ENCODE results near the gene UACA. TPM values are rescaled to one million over a fixed set of nuclear protein-coding genes. Genes with fewer than 3 reads are reported as not detected.

Gene UACA
- total and polyA plus RNA-seq, 7 experiments from 2014 or later, result 0.14 to 2.1 (median 0.42) TPM; not detected in 1

- ATAC-seq (no peak), DNase-seq (no peak)
- Mint-ChIP-seq H3K4me3 (no peak overlapping the region), H3K36me3 (no peaks in the 10 kb centered on the region), H3K27ac (no peak overlapping the region), H3K9me3 (no peaks in the 10 kb centered on the region), H3K27me3 (peaks cover 4 to 49% (median 15%) of the 10 kb centered on the region in 5 donors), H3K4me1 (peaks cover 10 to 28% (median 21%) of the 10 kb centered on the region in 7 donors)
- intact Hi-C loops (cut with micrococcal nuclease), result no loop called here
- no peaks in the 10 kb centered on the region for H3K36me3 ChIP-seq (ENCODE audit: control insufficient read depth in 2 of 3, insufficient read depth in 3 of 3, low read length in 3 of 3)
- H3K27ac ChIP-seq (ENCODE audit: low read depth, low read length), result no peak overlapping the region
- no peak overlapping the region for H3K4me3 ChIP-seq (ENCODE audit: low read length)
- POLR2A ChIA-PET, result no interaction called here
- CTCF ChIA-PET, result no interaction called here
- H3K9me3 ChIP-seq (ENCODE audit: control insufficient read depth in 2 of 3, low read length in 3 of 3), result no peaks in the 10 kb centered on the region
- peaks cover 0 to 8% of the 10 kb centered on the region in 2 donors for H3K4me1 ChIP-seq (ENCODE audit: control insufficient read depth in 2 of 2, insufficient read depth in 2 of 2, low read length in 2 of 2)
- H3K27me3 ChIP-seq (ENCODE audit: control insufficient read depth in 2 of 2, insufficient read depth in 2 of 2, low read length in 2 of 2), result no peaks in the 10 kb centered on the region
Observed at GRCh38 chr15:70633991-70634390, 129.4 kb downstream of the UACA start.

GRCh38 chr15:70633103-70633831 lies 130.1 kb downstream of the UACA start:
- Histone ChIP-seq H3K27me3 (ENCODE audit: control insufficient read depth in 2 of 2, insufficient read depth in 2 of 2, low read length in 2 of 2) (no peaks in the 10 kb centered on the region), H3K27ac (ENCODE audit: low read depth, low read length) (no peak overlapping the region), H3K4me3 (ENCODE audit: low read length) (no peak overlapping the region), H3K36me3 (ENCODE audit: control insufficient read depth in 2 of 3, insufficient read depth in 3 of 3, low read length in 3 of 3) (no peaks in the 10 kb centered on the region), H3K4me1 (ENCODE audit: control insufficient read depth in 2 of 2, insufficient read depth in 2 of 2, low read length in 2 of 2) (peaks cover 0 to 8% of the 10 kb centered on the region in 2 donors), H3K9me3 (ENCODE audit: control insufficient read depth in 2 of 3, low read length in 3 of 3) (no peaks in the 10 kb centered on the region)
- Mint-ChIP-seq H3K9me3 (no peaks in the 10 kb centered on the region), H3K27ac (peak overlapping the region in 1 of 9 donors; percentile 68), H3K4me3 (peak overlapping the region in 1 of 10 donors; percentile 1), H3K4me1 (peaks cover 10 to 28% (median 21%) of the 10 kb centered on the region in 7 donors), H3K27me3 (peaks cover 4 to 49% (median 15%) of the 10 kb centered on the region in 5 donors), H3K36me3 (no peaks in the 10 kb centered on the region)
- ChIA-PET POLR2A (no interaction called here), CTCF (no interaction called here)
- no peak for ATAC-seq
- intact Hi-C loops (cut with micrococcal nuclease), result no loop called here
- DNase-seq, result no peak

DNA sequence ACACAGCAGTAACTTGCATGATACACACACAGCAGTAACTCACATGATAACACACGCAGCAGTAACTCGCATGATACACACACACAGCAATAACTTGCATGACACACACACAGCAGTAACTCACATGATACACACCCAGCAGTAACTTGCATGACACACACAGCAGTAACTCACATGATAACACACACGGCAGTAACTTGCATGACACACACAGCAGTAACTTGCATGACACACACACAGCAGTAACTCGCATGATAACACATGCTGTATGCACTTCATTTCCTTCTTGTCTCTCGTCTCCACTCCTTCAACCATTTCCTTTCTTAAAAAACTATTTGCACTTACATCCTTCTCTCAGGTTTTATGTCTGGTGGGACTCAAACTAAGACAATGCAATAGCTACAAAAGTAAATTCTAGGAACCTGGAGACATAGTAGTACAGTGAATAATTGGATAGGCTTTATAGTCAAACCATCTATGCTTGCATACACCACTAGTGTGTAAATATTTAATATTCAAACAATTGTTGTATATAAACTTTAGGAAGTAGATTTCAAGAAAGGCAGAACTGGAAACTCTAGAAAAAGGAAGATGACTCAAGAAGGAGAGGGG lies 130.8 kb downstream of the UACA start:
- Histone ChIP-seq H3K36me3 (ENCODE audit: control insufficient read depth in 2 of 3, insufficient read depth in 3 of 3, low read length in 3 of 3) (no peaks in the 10 kb centered on the region), H3K4me1 (ENCODE audit: control insufficient read depth in 2 of 2, insufficient read depth in 2 of 2, low read length in 2 of 2) (peaks cover 0 to 8% of the 10 kb centered on the region in 2 donors), H3K9me3 (ENCODE audit: control insufficient read depth in 2 of 3, low read length in 3 of 3) (no peaks in the 10 kb centered on the region), H3K4me3 (ENCODE audit: low read length) (no peak overlapping the region), H3K27me3 (ENCODE audit: control insufficient read depth in 2 of 2, insufficient read depth in 2 of 2, low read length in 2 of 2) (no peaks in the 10 kb centered on the region), H3K27ac (ENCODE audit: low read depth, low read length) (no peak overlapping the region)
- ATAC-seq (no peak), DNase-seq (no peak)
- Mint-ChIP-seq H3K4me1 (peaks cover 10 to 28% (median 21%) of the 10 kb centered on the region in 7 donors), H3K27ac (peak overlapping the region in 1 of 9 donors; percentile 68), H3K36me3 (no peaks in the 10 kb centered on the region), H3K27me3 (peaks cover 4 to 52% (median 15%) of the 10 kb centered on the region in 5 donors), H3K4me3 (peak overlapping the region in 2 of 10 donors; percentile 1 to 19), H3K9me3 (no peaks in the 10 kb centered on the region)
- ChIA-PET CTCF (no interaction called here), POLR2A (no interaction called here)
- intact Hi-C loops (cut with micrococcal nuclease), result no loop called here

DNA sequence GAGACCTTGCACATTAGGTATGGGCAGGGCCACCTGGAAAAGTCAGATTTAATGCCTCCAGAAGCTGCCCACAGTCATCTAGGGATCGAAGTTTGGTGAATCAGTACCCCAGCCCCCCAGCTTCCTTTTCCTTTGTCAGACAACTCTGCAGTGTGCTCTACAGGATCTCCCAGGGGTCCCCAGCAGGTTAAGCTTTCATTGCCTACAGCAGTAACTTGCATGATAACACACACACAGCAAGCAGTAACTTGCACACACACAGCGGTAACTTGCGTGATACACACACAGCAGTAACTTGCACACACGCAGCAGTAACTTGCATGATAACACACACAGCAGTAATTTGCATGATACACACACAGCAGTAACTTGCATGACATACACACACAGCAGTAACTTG lies 131.3 kb downstream of the UACA start:
- H3K9me3 Mint-ChIP-seq, result no peaks in the 10 kb centered on the region
- no peaks in the 10 kb centered on the region for H3K27me3 ChIP-seq (ENCODE audit: control insufficient read depth in 2 of 2, insufficient read depth in 2 of 2, low read length in 2 of 2)
- peaks cover 10 to 28% (median 21%) of the 10 kb centered on the region in 7 donors for H3K4me1 Mint-ChIP-seq
- H3K36me3 ChIP-seq (ENCODE audit: control insufficient read depth in 2 of 3, insufficient read depth in 3 of 3, low read length in 3 of 3), result no peaks in the 10 kb centered on the region
- H3K36me3 Mint-ChIP-seq, result no peaks in the 10 kb centered on the region
- ATAC-seq (no peak), DNase-seq (no peak)
- POLR2A ChIA-PET, result no interaction called here
- no peak overlapping the region for H3K4me3 ChIP-seq (ENCODE audit: low read length)
- intact Hi-C loops (cut with micrococcal nuclease), result no loop called here
- H3K27ac Mint-ChIP-seq, result no peak overlapping the region
- peaks cover 0 to 8% of the 10 kb centered on the region in 2 donors for H3K4me1 ChIP-seq (ENCODE audit: control insufficient read depth in 2 of 2, insufficient read depth in 2 of 2, low read length in 2 of 2)
- no peak overlapping the region for H3K27ac ChIP-seq (ENCODE audit: low read depth, low read length)
- peaks cover 4 to 53% (median 15%) of the 10 kb centered on the region in 5 donors for H3K27me3 Mint-ChIP-seq
- H3K9me3 ChIP-seq (ENCODE audit: control insufficient read depth in 2 of 3, low read length in 3 of 3), result no peaks in the 10 kb centered on the region
- peak overlapping the region in 2 of 10 donors; percentile 1 to 19 for H3K4me3 Mint-ChIP-seq
- CTCF ChIA-PET, result no interaction called here

DNA sequence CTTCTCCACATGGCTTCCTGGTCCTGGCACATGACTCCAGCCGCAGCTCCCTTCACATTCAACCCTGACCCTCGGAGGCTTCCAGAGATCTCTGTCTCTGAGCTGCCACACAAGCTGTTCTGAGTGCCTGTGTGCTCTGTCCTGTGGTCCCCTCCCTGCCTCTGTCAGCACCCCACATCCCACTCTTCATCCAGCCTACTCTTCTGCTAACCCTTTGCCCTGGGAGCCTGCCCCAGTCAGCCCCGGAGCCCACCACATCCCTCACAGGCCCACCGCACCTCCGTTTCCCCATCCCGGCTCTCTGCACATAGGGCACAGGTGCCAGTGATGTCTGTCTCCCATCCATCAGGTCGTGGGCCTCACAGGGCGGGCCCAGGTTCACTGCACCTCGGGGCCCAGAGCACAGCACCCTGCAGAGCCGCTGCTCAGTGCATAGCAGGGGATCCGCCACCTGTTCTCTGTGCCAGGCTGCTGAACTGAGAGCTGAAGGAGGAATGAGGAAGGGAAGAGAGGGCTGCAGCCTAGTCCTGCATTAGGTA lies 133.6 kb downstream of the UACA start:
- Mint-ChIP-seq H3K27me3 (peaks cover 5 to 52% (median 14%) of the 10 kb centered on the region in 5 donors), H3K27ac (no peak overlapping the region), H3K36me3 (no peaks in the 10 kb centered on the region), H3K4me3 (no peak overlapping the region), H3K4me1 (peaks cover 8 to 21% (median 17%) of the 10 kb centered on the region in 7 donors), H3K9me3 (peaks cover 0 to 2% (median 0%) of the 10 kb centered on the region in 11 donors)
- Histone ChIP-seq H3K27ac (ENCODE audit: low read depth, low read length) (no peak overlapping the region), H3K9me3 (ENCODE audit: control insufficient read depth in 2 of 3, low read length in 3 of 3) (no peaks in the 10 kb centered on the region), H3K36me3 (ENCODE audit: control insufficient read depth in 2 of 3, insufficient read depth in 3 of 3, low read length in 3 of 3) (no peaks in the 10 kb centered on the region), H3K4me1 (ENCODE audit: control insufficient read depth in 2 of 2, insufficient read depth in 2 of 2, low read length in 2 of 2) (peaks cover 0 to 8% of the 10 kb centered on the region in 2 donors), H3K4me3 (ENCODE audit: low read length) (no peak overlapping the region), H3K27me3 (ENCODE audit: control insufficient read depth in 2 of 2, insufficient read depth in 2 of 2, low read length in 2 of 2) (no peaks in the 10 kb centered on the region)
- ATAC-seq (no peak), DNase-seq (no peak)
- POLR2A ChIA-PET, result interaction anchor here (1.0 kb wide), 1 partner anchor 331 kb away, joined by 3 read pairs; no protein-coding TSS in a partner anchor
- intact Hi-C loops (cut with micrococcal nuclease), result no loop called here
- CTCF ChIA-PET, result no interaction called here

DNA sequence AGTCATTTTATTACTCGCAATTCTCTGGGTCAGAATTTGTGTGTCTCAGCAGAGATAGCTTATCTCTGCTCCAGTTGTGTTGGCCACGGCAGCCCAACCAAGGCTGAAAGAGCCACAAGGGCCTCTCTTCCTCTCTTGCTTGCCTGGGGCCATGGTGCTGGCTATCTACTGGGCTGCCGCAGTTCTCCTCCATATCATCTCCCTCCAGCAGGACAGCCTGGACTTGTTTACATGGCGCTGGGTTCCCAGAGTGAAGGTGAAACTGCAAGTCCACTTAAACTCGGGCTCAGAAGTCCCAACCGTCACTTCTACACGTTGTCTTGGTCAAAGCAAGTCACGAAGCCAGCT lies 134.8 kb downstream of the UACA start:
- no peaks in the 10 kb centered on the region for H3K27me3 ChIP-seq (ENCODE audit: control insufficient read depth in 2 of 2, insufficient read depth in 2 of 2, low read length in 2 of 2)
- H3K27ac ChIP-seq (ENCODE audit: low read depth, low read length), result no peak overlapping the region
- H3K4me3 ChIP-seq (ENCODE audit: low read length), result no peak overlapping the region
- peaks cover 0 to 8% of the 10 kb centered on the region in 2 donors for H3K4me1 ChIP-seq (ENCODE audit: control insufficient read depth in 2 of 2, insufficient read depth in 2 of 2, low read length in 2 of 2)
- no peak overlapping the region for H3K4me3 Mint-ChIP-seq
- H3K4me1 Mint-ChIP-seq, result peaks cover 8 to 21% (median 17%) of the 10 kb centered on the region in 7 donors
- ChIA-PET POLR2A (no interaction called here), CTCF (no interaction called here)
- H3K9me3 ChIP-seq (ENCODE audit: control insufficient read depth in 2 of 3, low read length in 3 of 3), result no peaks in the 10 kb centered on the region
- ATAC-seq (no peak), DNase-seq (no peak)
- intact Hi-C loops (cut with micrococcal nuclease), result no loop called here
- no peaks in the 10 kb centered on the region for H3K36me3 ChIP-seq (ENCODE audit: control insufficient read depth in 2 of 3, insufficient read depth in 3 of 3, low read length in 3 of 3)
- peaks cover 5 to 48% (median 12%) of the 10 kb centered on the region in 5 donors for H3K27me3 Mint-ChIP-seq
- peaks cover 0 to 11% (median 4%) of the 10 kb centered on the region in 11 donors for H3K9me3 Mint-ChIP-seq
- H3K36me3 Mint-ChIP-seq, result peaks cover 0 to 5% (median 0%) of the 10 kb centered on the region in 5 donors
- H3K27ac Mint-ChIP-seq, result peak overlapping the region in 1 of 9 donors; percentile 16
